K562 (cell line): ENCODE results near the gene OR4E2. TPM values are rescaled to one million over a fixed set of nuclear protein-coding genes. Genes with fewer than 3 reads are reported as not detected.

Source experiments
- ATAC-seq: fragments of 200-7000 bp; cut with Tn5 transposase; 3 replicates; pipeline ENCODE4 v1.9.1; 2020; ENCODE audit warnings: moderate library complexity
- BruUV-seq: library from RNA; stranded (reverse); fragments of 400-500 nt; replicated peaks from 2 replicates; lab custom pipeline; 2021; lab: Mats Ljungman, UMichigan
- CTCF ChIA-PET: fragments of 300-600 bp; formaldehyde crosslinking; extraction: SDS; loops from one replicate; lab custom pipeline; 2021; ENCODE audit warnings: low intra/inter-chr PET ratio; lab: Yijun Ruan, JAX
- POLR2A ChIA-PET: fragments of 300-600, 350-650 bp; sonication (Branson Sonifier 250); formaldehyde crosslinking; extraction: SDS; loops from one replicate; lab custom pipeline; 2021; ENCODE audit warnings: antibody characterized with exemption, inconsistent platforms; lab: Yijun Ruan, JAX
- DNase-seq, 4 experiments: peaks; one replicate each; pipeline versions ENCODE4 v3.0.0 to v3.0.0-alpha.2; 2011 to 2018; ENCODE audit warnings: low spot score in 3 of 4, mixed read lengths in 3 of 4; ENCODE audit errors: extremely low read depth in 1 of 4
- FAIRE-seq: peaks from 2 replicates; lab custom pipeline; 2011; peaks lifted over from hg19 to GRCh38; lab: Jason Lieb, UNC
- H2AFZ ChIP-seq: 2 replicates; pipeline ENCODE4 v1.6.0; 2011; ENCODE audit warnings: low read depth, low read length, control low read depth, inconsistent platforms
- H3K27ac ChIP-seq: fragments of 200-600 bp; 3 replicates; pipeline ENCODE4 v1.8.0; 2011; ENCODE audit warnings: low read depth, mild to moderate bottlenecking, control low read depth, inconsistent platforms, low read length, moderate library complexity, mixed read lengths; ENCODE audit errors: extremely low read depth
- H3K27me3 ChIP-seq, 2 experiments: fragments of 300-600 bp in 1 of 2; 2 replicates in 1 of 2; 3 replicates in 1 of 2; pipeline versions ENCODE4 v1.6.0 to v1.8.0; 2011; ENCODE audit warnings: inconsistent platforms in 2 of 2, low read length in 2 of 2, mild to moderate bottlenecking in 1 of 2, mixed read lengths in 1 of 2, moderate library complexity in 1 of 2; ENCODE audit not compliant: control insufficient read depth in 2 of 2, insufficient read depth in 2 of 2
- H3K36me3 ChIP-seq: fragments of 300-600 bp; 3 replicates; pipeline ENCODE4 v1.8.0; 2011; ENCODE audit warnings: mild to moderate bottlenecking, low read length, inconsistent platforms; ENCODE audit not compliant: control insufficient read depth, insufficient read depth
- H3K4me1 ChIP-seq, 2 experiments: fragments of 200-600 bp in 1 of 2; replicated peaks in 1 of 2; 2 replicates in 1 of 2; 3 replicates in 1 of 2; pipeline versions ENCODE4 v1.5.1 to v1.8.0; 2011; ENCODE audit warnings: inconsistent platforms in 2 of 2, low read length in 2 of 2, mild to moderate bottlenecking in 1 of 2, mixed read lengths in 1 of 2, moderate library complexity in 1 of 2; ENCODE audit not compliant: control insufficient read depth in 2 of 2, insufficient read depth in 2 of 2
- H3K4me2 ChIP-seq: 2 replicates; pipeline ENCODE4 v1.6.1; 2011; ENCODE audit warnings: low read length, control low read depth, inconsistent platforms, mixed read lengths; ENCODE audit not compliant: insufficient read depth
- H3K4me3 ChIP-seq: fragments of 200-600 bp; sonication (generic), shearing (Covaris generic); 2 replicates; pipeline ENCODE4 v1.5.1; 2016; ENCODE audit warnings: control low read depth, inconsistent platforms
- H3K79me2 ChIP-seq: fragments of 200-600 bp; 3 replicates; pipeline ENCODE4 v1.8.0; 2011; ENCODE audit warnings: low read length, inconsistent platforms; ENCODE audit not compliant: control insufficient read depth, insufficient read depth
- H3K9ac ChIP-seq, 2 experiments: 2 replicates each; pipeline versions ENCODE4 v1.6.0 to v1.6.1; 2011; ENCODE audit warnings: low read depth in 2 of 2, low read length in 2 of 2, control low read depth in 1 of 2, inconsistent platforms in 1 of 2, mild to moderate bottlenecking in 1 of 2, mixed read lengths in 1 of 2; ENCODE audit not compliant: insufficient read depth in 1 of 2
- H3K9me1 ChIP-seq: one replicate; pipeline ENCODE4 v1.6.0; 2011; ENCODE audit warnings: inconsistent platforms, mild to moderate bottlenecking, low read length, moderate library complexity; ENCODE audit not compliant: control insufficient read depth, insufficient read depth
- H3K9me3 ChIP-seq: replicated peaks from 2 replicates; pipeline ENCODE4 v1.5.1; 2011; ENCODE audit warnings: low read depth, low read length, inconsistent platforms; ENCODE audit not compliant: control insufficient read depth, insufficient read depth
- H4K20me1 ChIP-seq: replicated peaks from 2 replicates; pipeline ENCODE4 v1.6.1; 2011; ENCODE audit warnings: low read length, inconsistent platforms, mixed read lengths; ENCODE audit not compliant: control insufficient read depth, insufficient read depth
- CHAMP1 ChIP-seq: fragments of 450-650 bp; IDR thresholded peaks from 2 replicates; pipeline ENCODE4 v1.6.1; 2016; ENCODE audit warnings: mild to moderate bottlenecking
- EP300 ChIP-seq: IDR thresholded peaks from 2 replicates; pipeline ENCODE4 v1.6.1; 2012; ENCODE audit warnings: low read length, improper control_type of control experiment
- EWSR1 ChIP-seq: fragments of 450-650 bp; IDR thresholded peaks from 2 replicates; pipeline ENCODE4 v1.6.1; 2018; ENCODE audit warnings: borderline replicate concordance, mild to moderate bottlenecking, low read depth, moderate library complexity; ENCODE audit not compliant: partially characterized antibody
- HSF4 ChIP-seq: fragments of 250-450 bp; sonication (Bioruptor Pico); IDR thresholded peaks from 2 replicates; pipeline ENCODE4 v2.1.2; 2022; ENCODE audit warnings: mild to moderate bottlenecking, moderate library complexity, borderline replicate concordance
- NFIC ChIP-seq: fragments of 450-650 bp; IDR thresholded peaks from 2 replicates; pipeline ENCODE4 v1.6.1; 2017; ENCODE audit warnings: mild to moderate bottlenecking, inconsistent platforms
- NR4A1 ChIP-seq, 2 experiments: fragments of 250-450 bp in 1 of 2; fragments of 450-650 bp in 1 of 2; sonication (Bioruptor Pico) in 1 of 2; IDR thresholded peaks; 2 replicates each; pipeline versions ENCODE4 v1.4.0 to v1.6.1; 2016 to 2020; ENCODE audit warnings: mild to moderate bottlenecking in 2 of 2, missing compliant biosample characterization in 1 of 2, missing genetic modification characterization in 1 of 2, moderate library complexity in 1 of 2
- PTTG1 ChIP-seq: fragments of 450-650 bp; IDR thresholded peaks from 2 replicates; pipeline ENCODE4 v1.6.1; 2016; ENCODE audit warnings: low read depth, mild to moderate bottlenecking, missing genetic modification characterization, missing compliant biosample characterization
- RBM25 ChIP-seq: fragments of 200-400 bp; formaldehyde crosslinking; IDR thresholded peaks from 2 replicates; pipeline ENCODE4 v1.6.1; 2018; ENCODE audit warnings: low read length, low read depth, moderate library complexity; ENCODE audit not compliant: severe bottlenecking
- SMARCA4 ChIP-seq: fragments of 450-650 bp; IDR thresholded peaks from 2 replicates; pipeline ENCODE4 v1.6.1; 2016
- SMC3 ChIP-seq: conservative IDR thresholded peaks from 2 replicates; pipeline ENCODE4 v1.6.1; 2011; ENCODE audit warnings: low read depth, low read length, improper control_type of control experiment; ENCODE audit not compliant: insufficient read depth
- TCF3 ChIP-seq: sonication (generic); formaldehyde crosslinking; IDR thresholded peaks from 2 replicates; pipeline ENCODE4 v1.4.0; 2020; ENCODE audit warnings: mild to moderate bottlenecking, missing genetic modification reagents
- TFAM ChIP-seq: fragments of 250-450 bp; sonication (Bioruptor Pico); conservative IDR thresholded peaks from 2 replicates; pipeline ENCODE4 v1.5.0; 2021; ENCODE audit warnings: mild to moderate bottlenecking, moderate library complexity
- ZNF324 ChIP-seq: fragments of 250-450 bp; sonication (Bioruptor Pico); IDR thresholded peaks from 2 replicates; pipeline ENCODE4 v1.4.0; 2020; ENCODE audit warnings: mild to moderate bottlenecking
- ZSCAN29 ChIP-seq: fragments of 450-650 bp; IDR thresholded peaks from 2 replicates; pipeline ENCODE4 v1.6.1; 2017
- WGBS: fragments of 100-300 bp; shearing (Covaris generic); methylation state at CpG from one replicate; pipeline ENCODE4 v1.1.6; 2016; ENCODE audit warnings: low coverage, mixed read lengths; ENCODE audit not compliant: insufficient coverage; ENCODE audit errors: missing lambda C conversion rate; 5-methylcytosine and 5-hydroxymethylcytosine counted together
- in situ Hi-C: fragments of 300-500 bp; cut with MboI; formaldehyde crosslinking; loops from 4 replicates; pipeline ENCODE4 v1.15.0; 2018; ENCODE audit warnings: inconsistent platforms, mixed read lengths
- intact Hi-C: fragments of 100-400 bp; cut with micrococcal nuclease; formaldehyde crosslinking; loops from 2 replicates; pipeline ENCODE4 v1.14.2; 2022
- polyA plus RNA-seq, 8 experiments: library from polyadenylated mRNA; depleted of rRNA in 4 of 8; stranded (reverse) in 5 of 8; unstranded in 3 of 8; fragments of >200 nt; fragmentation: Nextera tagmentation in 2 of 8; fragmentation: Illumina TruSeq in 1 of 8; extraction: Ambion mirVana in 2 of 8; extraction: Trizol in 1 of 8; gene quantifications; 2 replicates each; pipeline versions ENCODE4 v1.2.1 to v1.2.3, GENCODE V29; 2011 to 2014; ENCODE audit warnings: inconsistent platforms in 1 of 8, missing spikeins in 1 of 8
- total RNA-seq, 7 experiments: library from RNA; depleted of rRNA in 6 of 7; stranded (reverse); fragments of >200 nt in 6 of 7; fragmentation: Illumina TruSeq in 2 of 7; extraction: Trizol in 2 of 7; gene quantifications; 2 replicates each; pipeline versions ENCODE4 v1.2.1 to v1.2.3, GENCODE V29; 2011 to 2021; ENCODE audit warnings: low replicate concordance in 1 of 7
- TF ChIP-seq, protein P1 (sequence below): fragments of 450-650 bp; IDR thresholded peaks from 2 replicates; pipeline ENCODE4 v1.7.1; 2018; ENCODE audit warnings: mild to moderate bottlenecking, low read depth; ENCODE audit not compliant: partially characterized antibody
- TF ChIP-seq, protein P2 (sequence below), 2 experiments: fragments of 200-800 bp in 1 of 2; sonication (Bioruptor generic) in 1 of 2; sonication (generic) in 1 of 2; formaldehyde crosslinking in 1 of 2; IDR thresholded peaks in 1 of 2; conservative IDR thresholded peaks in 1 of 2; 2 replicates each; pipeline versions ENCODE4 v1.5.0 to v1.6.1; 2016 to 2020; ENCODE audit warnings: missing compliant biosample characterization in 1 of 2, missing genetic modification characterization in 1 of 2, missing genetic modification reagents in 1 of 2

Gene OR4E2
- total and polyA plus RNA-seq, 9 of the 15 experiments (the other 6 are each of a cell fraction or from before 2014, with no cell fraction given), result not detected

GRCh38 chr14:21654215-21654614 lies 580 bp downstream of the OR4E2 start:
- Histone ChIP-seq H3K27ac (no peak overlapping the region), H3K36me3 (no peaks in the 10 kb centered on the region), H3K27me3 (no peaks in the 10 kb centered on the region; a peak in 1 of 5 replicates), H3K9me1 (no peaks in the 10 kb centered on the region), H3K4me3 (no peak overlapping the region), H2AFZ (no peak overlapping the region), H3K79me2 (no peaks in the 10 kb centered on the region), H3K9ac (no peak overlapping the region), H3K9me3 (no peaks in the 10 kb centered on the region), H3K4me1 (no peaks in the 10 kb centered on the region), H3K4me2 (no peak overlapping the region), H4K20me1 (no peaks in the 10 kb centered on the region)
- POLR2A ChIA-PET, result no interaction called here
- 2% methylated on average over 5 of the region's 5 CpGs for WGBS
- BruUV-seq, result no TSS peak
- DNase-seq (no peak), ATAC-seq (no peak), FAIRE-seq (no peak)
- CTCF ChIA-PET, result no interaction called here
- intact Hi-C loops (no loop called here), in situ Hi-C loops (no loop called here)
- TF ChIP-seq ZNF324 (CRISPR knock-in tag) (no peak), TFAM (CRISPR knock-in tag) (no peak), SMARCA4 (no peak), EP300 (no peak), NFIC (no peak), EWSR1 (no peak), TCF3 (CRISPR knock-in tag) (no peak), HSF4 (CRISPR knock-in tag) (no peak), NR4A1 (CRISPR knock-in tag; IDR thresholded peaks at IDR 0.05) (no peak), NR4A1 (tag; IDR thresholded peaks at IDR 0.05) (no peak), PTTG1 (tag) (no peak), SMC3 (no peak), CHAMP1 (no peak), RBM25 (no peak), ZSCAN29 (no peak)
- TF ChIP-seq, protein P1, sequence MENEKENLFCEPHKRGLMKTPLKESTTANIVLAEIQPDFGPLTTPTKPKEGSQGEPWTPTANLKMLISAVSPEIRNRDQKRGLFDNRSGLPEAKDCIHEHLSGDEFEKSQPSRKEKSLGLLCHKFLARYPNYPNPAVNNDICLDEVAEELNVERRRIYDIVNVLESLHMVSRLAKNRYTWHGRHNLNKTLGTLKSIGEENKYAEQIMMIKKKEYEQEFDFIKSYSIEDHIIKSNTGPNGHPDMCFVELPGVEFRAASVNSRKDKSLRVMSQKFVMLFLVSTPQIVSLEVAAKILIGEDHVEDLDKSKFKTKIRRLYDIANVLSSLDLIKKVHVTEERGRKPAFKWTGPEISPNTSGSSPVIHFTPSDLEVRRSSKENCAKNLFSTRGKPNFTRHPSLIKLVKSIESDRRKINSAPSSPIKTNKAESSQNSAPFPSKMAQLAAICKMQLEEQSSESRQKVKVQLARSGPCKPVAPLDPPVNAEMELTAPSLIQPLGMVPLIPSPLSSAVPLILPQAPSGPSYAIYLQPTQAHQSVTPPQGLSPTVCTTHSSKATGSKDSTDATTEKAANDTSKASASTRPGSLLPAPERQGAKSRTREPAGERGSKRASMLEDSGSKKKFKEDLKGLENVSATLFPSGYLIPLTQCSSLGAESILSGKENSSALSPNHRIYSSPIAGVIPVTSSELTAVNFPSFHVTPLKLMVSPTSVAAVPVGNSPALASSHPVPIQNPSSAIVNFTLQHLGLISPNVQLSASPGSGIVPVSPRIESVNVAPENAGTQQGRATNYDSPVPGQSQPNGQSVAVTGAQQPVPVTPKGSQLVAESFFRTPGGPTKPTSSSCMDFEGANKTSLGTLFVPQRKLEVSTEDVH, result no peak
- TF ChIP-seq, protein P2, sequence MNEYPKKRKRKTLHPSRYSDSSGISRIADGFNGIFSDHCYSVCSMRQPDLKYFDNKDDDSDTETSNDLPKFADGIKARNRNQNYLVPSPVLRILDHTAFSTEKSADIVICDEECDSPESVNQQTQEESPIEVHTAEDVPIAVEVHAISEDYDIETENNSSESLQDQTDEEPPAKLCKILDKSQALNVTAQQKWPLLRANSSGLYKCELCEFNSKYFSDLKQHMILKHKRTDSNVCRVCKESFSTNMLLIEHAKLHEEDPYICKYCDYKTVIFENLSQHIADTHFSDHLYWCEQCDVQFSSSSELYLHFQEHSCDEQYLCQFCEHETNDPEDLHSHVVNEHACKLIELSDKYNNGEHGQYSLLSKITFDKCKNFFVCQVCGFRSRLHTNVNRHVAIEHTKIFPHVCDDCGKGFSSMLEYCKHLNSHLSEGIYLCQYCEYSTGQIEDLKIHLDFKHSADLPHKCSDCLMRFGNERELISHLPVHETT (CRISPR knock-in tag; conservative IDR thresholded peaks at IDR 0.05 in 1 of 2, IDR thresholded peaks at IDR 0.05 in 1 of 2), result no peak
